ENCODE results near the gene BRCA1. TPM values are rescaled to one million over a fixed set of nuclear protein-coding genes. Genes with fewer than 3 reads are reported as not detected.

Gene BRCA1
- total and polyA plus RNA-seq, 2 donors (not counting 1 experiment from before 2014, with no cell fraction given): 7.5 to 9.9 TPM

Other genes with a start within 250 kb of the BRCA1 start
- not detected in 2 replicates for gene G6PC1, start 224.6 kb downstream of the BRCA1 start, total RNA-seq
- gene G6PC1, start 224.6 kb downstream of the BRCA1 start, polyA plus RNA-seq: not detected in 2 replicates
- gene AARSD1, start 160.9 kb downstream of the BRCA1 start, total RNA-seq: 17.7 and 21.6 TPM in 2 replicates
- gene AARSD1, start 160.9 kb downstream of the BRCA1 start, polyA plus RNA-seq: 37.3 and 51.2 TPM in 2 replicates
- gene PTGES3L, start 145.3 kb downstream of the BRCA1 start, total RNA-seq: 0.17 TPM in 1 of 2 replicates, not detected in the other
- 0.24 and 1.7 TPM in 2 replicates for gene PTGES3L, start 145.3 kb downstream of the BRCA1 start, polyA plus RNA-seq
- 7.7 and 8.8 TPM in 2 replicates for gene RUNDC1, start 144.8 kb downstream of the BRCA1 start, total RNA-seq
- 6.3 and 8.0 TPM in 2 replicates for gene RUNDC1, start 144.8 kb downstream of the BRCA1 start, polyA plus RNA-seq
- gene RPL27, start 126.9 kb downstream of the BRCA1 start, total RNA-seq: 902 and 1,145 TPM in 2 replicates
- gene RPL27, start 126.9 kb downstream of the BRCA1 start, polyA plus RNA-seq: 3,313 and 3,346 TPM in 2 replicates
- gene IFI35, start 118.6 kb downstream of the BRCA1 start, total RNA-seq: 31.3 and 34.5 TPM in 2 replicates
- gene IFI35, start 118.6 kb downstream of the BRCA1 start, polyA plus RNA-seq: 33.4 and 52.0 TPM in 2 replicates
- gene VAT1, start 103.0 kb downstream of the BRCA1 start, total RNA-seq: 259 and 297 TPM in 2 replicates
- gene VAT1, start 103.0 kb downstream of the BRCA1 start, polyA plus RNA-seq: 234 and 362 TPM in 2 replicates
- 0.77 and 0.99 TPM in 2 replicates for gene RND2, start 100.1 kb downstream of the BRCA1 start, total RNA-seq
- 0.54 and 0.95 TPM in 2 replicates for gene RND2, start 100.1 kb downstream of the BRCA1 start, polyA plus RNA-seq
- 93.2 and 134 TPM in 2 replicates for gene NBR1, start 45.9 kb upstream of the BRCA1 start, total RNA-seq
- 82.9 and 91.8 TPM in 2 replicates for gene NBR1, start 45.9 kb upstream of the BRCA1 start, polyA plus RNA-seq
- gene TMEM106A, start 86.5 kb upstream of the BRCA1 start, total RNA-seq: 0.77 and 1.5 TPM in 2 replicates
- gene TMEM106A, start 86.5 kb upstream of the BRCA1 start, polyA plus RNA-seq: 6.7 and 9.3 TPM in 2 replicates
- gene CCDC200, start 103.3 kb upstream of the BRCA1 start, total RNA-seq: not detected in 2 replicates
- not detected in 2 replicates for gene CCDC200, start 103.3 kb upstream of the BRCA1 start, polyA plus RNA-seq
- not detected in 2 replicates for gene RNU2-1, start 108.6 kb upstream of the BRCA1 start, total RNA-seq
- gene RNU2-1, start 108.6 kb upstream of the BRCA1 start, polyA plus RNA-seq: not detected in 2 replicates

Measured in fibroblast of lung (primary cell).